Common myeloid progenitor, CD34-positive (primary cell): ENCODE measurements around the gene PTCH2.

Source experiments
- CTCF ChIA-PET: fragments of 350-600 bp; sonication (Branson Sonifier 250); formaldehyde crosslinking; loops from one replicate; lab custom pipeline; 2021; ENCODE audit warnings: antibody characterized with exemption; lab: Charles Lee
- POLR2A ChIA-PET: fragments of 350-600 bp; sonication (Branson Sonifier 250); formaldehyde crosslinking; loops from one replicate; lab custom pipeline; 2021; ENCODE audit warnings: antibody characterized with exemption; lab: Charles Lee
- DNase-seq, 3 donors: peaks; one replicate each; pipeline versions ENCODE4 v3.0.0 to v3.0.0-alpha.2; 2013
- H3K27ac ChIP-seq, 2 experiments: 1 replicate in 1 of 2; 2 replicates in 1 of 2; pipeline ENCODE4 v1.7.0; 2013; ENCODE audit warnings: inconsistent platforms in 2 of 2, low read length in 2 of 2, mild to moderate bottlenecking in 2 of 2, low read depth in 1 of 2, moderate library complexity in 1 of 2; ENCODE audit not compliant: severe bottlenecking in 2 of 2, insufficient read depth in 1 of 2, poor library complexity in 1 of 2
- H3K27me3 ChIP-seq, 5 experiments: replicated peaks in 2 of 5; 1 replicate in 3 of 5; 2 replicates in 2 of 5; pipeline versions ENCODE4 v1.6.1 to v1.7.0; 2013; ENCODE audit warnings: low read length in 4 of 5, mild to moderate bottlenecking in 2 of 5, moderate library complexity in 2 of 5, inconsistent platforms in 1 of 5; ENCODE audit not compliant: insufficient read depth in 5 of 5, control insufficient read depth in 4 of 5
- H3K36me3 ChIP-seq, 4 experiments: 1 replicate in 2 of 4; 2 replicates in 2 of 4; pipeline versions ENCODE4 v1.6.1 to v1.7.0; 2013; ENCODE audit warnings: low read length in 3 of 4, control low read depth in 1 of 4, mild to moderate bottlenecking in 1 of 4; ENCODE audit not compliant: control insufficient read depth in 4 of 4, insufficient read depth in 4 of 4
- H3K4me1 ChIP-seq, 4 experiments: 1 replicate in 3 of 4; 2 replicates in 1 of 4; pipeline versions ENCODE4 v1.6.1 to v1.7.1; 2013; ENCODE audit warnings: low read length in 3 of 4, mild to moderate bottlenecking in 3 of 4, control low read depth in 1 of 4, inconsistent platforms in 1 of 4, moderate library complexity in 1 of 4; ENCODE audit not compliant: control insufficient read depth in 4 of 4, insufficient read depth in 4 of 4; ENCODE audit errors: control extremely low read depth in 1 of 4
- H3K4me3 ChIP-seq, 7 experiments: 1 replicate in 4 of 7; 2 replicates in 3 of 7; pipeline versions ENCODE4 v1.5.1 to v1.7.0; 2013; ENCODE audit warnings: mild to moderate bottlenecking in 7 of 7, low read length in 6 of 7, moderate library complexity in 6 of 7, inconsistent platforms in 2 of 7, low read depth in 2 of 7, control low read depth in 1 of 7; ENCODE audit not compliant: insufficient read depth in 4 of 7, control insufficient read depth in 1 of 7; ENCODE audit errors: extremely low read depth in 1 of 7
- H3K9me3 ChIP-seq, 5 experiments: 1 replicate in 4 of 5; 2 replicates in 1 of 5; pipeline versions ENCODE4 v1.6.1 to v1.7.1; 2013; ENCODE audit warnings: low read length in 4 of 5, mild to moderate bottlenecking in 2 of 5, inconsistent platforms in 1 of 5, low read depth in 1 of 5, moderate library complexity in 1 of 5; ENCODE audit not compliant: control insufficient read depth in 4 of 5, insufficient read depth in 2 of 5; ENCODE audit errors: control extremely low read depth in 1 of 5
- WGBS: methylation state at CpG from one replicate; pipeline ENCODE4 v1.1.5; 2013; ENCODE audit not compliant: insufficient coverage; 5-methylcytosine and 5-hydroxymethylcytosine counted together

The PTCH2 gene

DNA sequence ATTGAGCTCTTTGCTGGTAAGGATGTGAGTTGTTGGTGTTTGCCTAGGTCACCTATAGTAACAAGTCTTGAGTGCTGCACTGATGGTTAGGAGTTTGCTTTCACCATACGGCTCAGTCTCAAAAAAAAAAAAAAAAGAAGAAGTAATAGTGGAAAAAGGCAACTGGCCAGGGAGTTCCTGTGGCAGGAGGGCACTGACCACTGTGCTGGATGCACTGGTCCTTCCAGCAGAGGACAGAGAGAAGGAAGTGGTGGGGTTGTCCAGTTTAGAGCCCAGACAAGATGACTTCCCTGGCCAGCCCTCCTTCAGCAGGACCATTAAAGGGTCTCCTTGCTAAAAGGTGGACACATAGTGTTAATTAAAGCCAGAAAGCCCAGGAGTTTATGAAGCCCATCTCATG, 11.9 kb upstream of the PTCH2 start:
- Histone ChIP-seq H3K9me3 (no peaks in the 10 kb centered on the region), H3K27me3 (no peaks in the 10 kb centered on the region), H3K4me3 (no peak overlapping the region), H3K4me1 (peaks cover 0 to 7% (median 0%) of the 10 kb centered on the region in 4 experiments), H3K27ac (no peak overlapping the region), H3K36me3 (peaks cover 5 to 15% (median 7%) of the 10 kb centered on the region in 4 experiments)
- no peak for DNase-seq
- ChIA-PET POLR2A (no interaction called here), CTCF (no interaction called here)
- 88% methylated on average over 1 of the region's 1 CpG for WGBS

DNA sequence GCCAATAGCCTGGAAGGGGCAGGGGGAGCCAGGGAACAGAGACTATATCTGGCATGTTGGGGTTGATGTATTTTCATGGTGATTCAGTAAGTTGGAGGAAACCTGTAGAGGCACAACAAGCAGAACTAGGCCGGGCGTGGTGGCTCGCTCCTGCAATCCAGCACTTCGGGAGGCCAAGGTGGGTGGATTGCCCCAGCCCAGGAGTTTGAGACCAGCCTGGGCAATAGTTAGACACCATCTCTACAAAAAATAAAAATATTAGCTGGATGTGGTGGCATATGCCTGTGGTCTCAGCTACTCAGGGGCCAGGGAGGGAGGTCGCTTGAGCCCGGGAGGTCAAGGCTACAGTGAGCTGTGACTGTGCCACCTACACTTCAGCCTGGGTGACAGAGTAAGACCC, 10.1 kb upstream of the PTCH2 start:
- peaks cover 0 to 7% (median 0%) of the 10 kb centered on the region in 4 experiments for H3K4me1 ChIP-seq
- peaks cover 5 to 19% (median 9%) of the 10 kb centered on the region in 4 experiments for H3K36me3 ChIP-seq
- CTCF ChIA-PET, result interaction anchor here (1.5 kb wide), 1 partner anchor 10 kb away, joined by 5 read pairs; the partner anchor contains the start of gene PTCH2
- POLR2A ChIA-PET, result interaction anchor here (0.6 kb wide), 1 partner anchor 87 kb away, joined by 3 read pairs; no protein-coding TSS in a partner anchor
- no peak for DNase-seq
- H3K27me3 ChIP-seq, result no peaks in the 10 kb centered on the region
- H3K4me3 ChIP-seq, result no peak overlapping the region
- no peak overlapping the region for H3K27ac ChIP-seq
- 96% methylated on average over 4 of the region's 6 CpGs for WGBS
- no peaks in the 10 kb centered on the region for H3K9me3 ChIP-seq

DNA sequence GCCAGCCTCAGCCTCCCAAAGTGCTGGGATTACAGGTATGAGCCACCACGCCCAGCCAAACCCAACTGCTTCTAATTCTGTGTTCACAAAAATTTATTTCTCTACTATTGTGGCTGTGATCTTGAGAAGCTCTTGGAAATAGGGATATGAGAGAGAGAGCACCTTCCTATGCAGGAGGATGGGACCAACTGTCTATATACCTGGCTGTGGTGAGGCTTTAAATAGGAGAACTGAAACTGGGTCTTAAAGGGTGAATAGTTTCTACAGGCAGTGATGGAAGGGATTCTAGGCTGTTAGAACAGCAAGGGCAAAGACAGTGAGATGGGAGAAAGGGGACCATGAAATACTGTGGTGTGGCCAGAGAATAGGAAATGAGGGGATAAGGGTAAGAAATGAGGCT, 8.3 kb upstream of the PTCH2 start:
- no CpG with 5 or more reads among the region's 1 CpG for WGBS
- ChIA-PET CTCF (interaction anchor here (0.6 to 1.4 kb wide), 2 partner anchors 17 to 133 kb away, joined by 3 to 4 read pairs; no protein-coding TSS in a partner anchor), POLR2A (no interaction called here)

DNA sequence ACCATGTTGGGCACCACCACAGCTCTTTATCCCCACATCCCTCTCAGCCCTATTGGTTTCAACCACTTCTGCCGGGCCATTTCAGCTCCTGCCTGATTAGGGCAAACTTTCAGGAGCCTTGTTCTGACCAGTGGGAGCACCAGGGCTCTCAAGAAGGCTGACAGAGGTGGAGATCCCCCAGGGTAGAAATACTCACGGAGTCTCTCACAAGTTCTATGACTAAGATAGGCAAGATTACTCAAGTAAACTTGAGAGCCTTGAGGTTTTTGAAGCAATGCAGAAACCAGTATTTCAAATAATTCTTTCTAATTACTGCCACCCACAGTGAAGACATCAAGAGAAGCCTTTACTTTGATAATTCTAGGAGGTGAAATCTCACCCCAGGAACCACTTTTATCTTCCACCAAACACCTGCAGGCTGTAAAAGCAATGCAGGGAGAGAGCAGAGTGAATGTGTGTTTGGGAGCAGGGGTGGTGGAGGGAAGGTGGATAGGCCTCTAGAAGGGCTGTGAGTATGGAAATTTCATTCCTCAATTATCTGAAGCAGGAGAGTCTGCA, 6.6 kb upstream of the PTCH2 start:
- POLR2A ChIA-PET, result no interaction called here
- WGBS, result 100% methylated on average over 2 of the region's 2 CpGs
- peaks cover 3 to 13% (median 8%) of the 10 kb centered on the region in 4 experiments for H3K36me3 ChIP-seq
- no peaks in the 10 kb centered on the region for H3K27me3 ChIP-seq
- no peak overlapping the region for H3K4me3 ChIP-seq
- no peak for DNase-seq
- H3K9me3 ChIP-seq, result no peaks in the 10 kb centered on the region
- CTCF ChIA-PET, result interaction anchor here (1.3 to 2.3 kb wide), 2 partner anchors 9 to 12 kb away, joined by 3 to 10 read pairs; no protein-coding TSS in a partner anchor
- H3K27ac ChIP-seq, result no peak overlapping the region
- no peaks in the 10 kb centered on the region for H3K4me1 ChIP-seq

More for the DNA sequence above, 8.3 kb upstream of the PTCH2 start:
- Histone ChIP-seq H3K4me1 (no peaks in the 10 kb centered on the region), H3K27me3 (no peaks in the 10 kb centered on the region), H3K27ac (no peak overlapping the region), H3K4me3 (no peak overlapping the region), H3K9me3 (no peaks in the 10 kb centered on the region), H3K36me3 (peaks cover 5 to 13% (median 8%) of the 10 kb centered on the region in 4 experiments)
- DNase-seq, result no peak

DNA sequence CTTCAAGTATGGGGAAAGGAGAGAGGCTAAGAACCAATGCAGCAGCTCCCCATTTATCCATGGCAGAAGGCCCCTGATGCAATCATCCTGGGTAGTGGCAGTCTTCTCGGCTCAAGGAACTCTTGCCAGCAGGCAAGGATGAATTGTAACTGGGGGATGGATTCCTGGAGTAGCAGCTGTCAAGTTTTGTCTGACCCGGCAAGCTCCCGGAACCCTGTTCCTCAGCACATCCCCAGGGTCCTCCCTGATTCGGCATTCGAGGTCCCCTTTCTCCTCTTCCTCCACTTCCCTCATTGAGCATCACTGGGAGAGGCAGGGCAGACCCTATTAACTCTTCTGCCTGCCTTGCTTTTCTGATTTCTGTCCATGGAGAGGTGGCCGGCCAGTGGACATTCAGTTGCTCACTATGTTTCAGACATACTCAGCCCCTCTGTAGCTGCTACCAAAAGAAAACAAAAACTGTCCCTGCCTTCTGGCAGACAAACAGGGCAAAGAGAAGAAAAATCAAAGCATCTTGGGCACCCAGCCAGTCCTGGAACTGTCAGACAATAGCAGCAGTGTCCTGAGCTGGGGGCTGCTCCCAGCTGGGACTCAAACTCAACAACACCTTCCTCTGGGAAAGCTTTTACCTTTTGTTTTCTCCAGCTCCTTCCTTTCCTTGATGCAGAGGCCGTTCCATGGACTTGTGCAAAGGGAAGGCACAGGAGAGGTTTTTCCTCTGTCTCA, 5.6 kb upstream of the PTCH2 start:
- no peak overlapping the region for H3K27ac ChIP-seq
- no peaks in the 10 kb centered on the region for H3K9me3 ChIP-seq
- H3K4me3 ChIP-seq, result no peak overlapping the region
- ChIA-PET CTCF (interaction anchor here (1.1 to 2.3 kb wide), 4 partner anchors 8 to 16 kb away, joined by 3 to 10 read pairs (median 3); no protein-coding TSS in a partner anchor), POLR2A (no interaction called here)
- 97% methylated on average over 6 of the region's 7 CpGs for WGBS
- H3K36me3 ChIP-seq, result peaks cover 2 to 13% (median 8%) of the 10 kb centered on the region in 4 experiments
- H3K27me3 ChIP-seq, result no peaks in the 10 kb centered on the region
- DNase-seq, result no peak
- no peaks in the 10 kb centered on the region for H3K4me1 ChIP-seq

DNA sequence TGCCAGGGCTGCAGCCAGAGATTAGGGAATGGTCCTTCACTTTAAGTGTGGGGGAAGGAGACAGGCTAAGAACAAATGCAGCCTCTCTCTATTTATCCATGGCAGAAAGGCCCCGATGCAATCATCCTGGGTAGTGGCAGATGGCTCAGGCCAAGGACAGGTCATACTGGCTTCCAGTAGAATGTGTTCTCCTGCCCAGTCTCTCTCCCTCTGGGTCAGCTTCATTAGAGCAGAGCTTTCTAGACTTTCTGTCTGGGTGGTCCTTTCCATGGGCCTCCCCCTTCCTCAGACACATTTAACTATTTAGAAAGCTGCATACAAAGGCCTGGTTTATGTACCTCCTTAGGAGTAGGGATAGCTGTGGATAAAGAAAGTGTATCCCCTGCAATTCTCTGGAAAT, 4.8 kb upstream of the PTCH2 start:
- Histone ChIP-seq H3K9me3 (no peaks in the 10 kb centered on the region), H3K4me1 (peaks cover 0 to 5% (median 2%) of the 10 kb centered on the region in 4 experiments), H3K27ac (no peak overlapping the region), H3K36me3 (peaks cover 0 to 12% (median 8%) of the 10 kb centered on the region in 4 experiments), H3K27me3 (no peaks in the 10 kb centered on the region), H3K4me3 (no peak overlapping the region)
- ChIA-PET POLR2A (no interaction called here), CTCF (interaction anchor here (1.1 to 2.3 kb wide), 3 partner anchors 11 to 15 kb away, joined by 3 to 10 read pairs (median 3); no protein-coding TSS in a partner anchor)
- no peak for DNase-seq
- WGBS, result 100% methylated on average over 1 of the region's 1 CpG

DNA sequence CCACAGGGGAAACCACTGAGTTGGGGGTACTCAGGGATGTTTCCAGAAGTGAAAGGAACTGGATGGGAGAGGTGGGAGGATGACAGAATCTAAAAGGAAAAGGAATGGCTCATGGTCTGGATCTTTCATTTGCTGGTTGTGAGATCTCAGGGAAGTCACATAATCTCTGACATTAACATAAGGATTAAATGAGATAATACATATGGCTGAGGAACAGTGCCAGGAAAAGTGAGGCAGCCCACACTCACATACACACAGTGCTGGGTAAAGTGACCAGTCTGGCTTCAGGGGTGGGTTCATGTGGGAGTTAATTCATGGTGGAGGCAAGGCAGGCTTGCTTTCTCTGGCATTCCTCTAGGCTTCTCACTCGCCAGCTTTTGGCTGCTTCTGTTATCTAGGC, 3.9 kb upstream of the PTCH2 start:
- H3K4me1 ChIP-seq, result peaks cover 0 to 10% (median 8%) of the 10 kb centered on the region in 4 experiments
- no peak overlapping the region for H3K27ac ChIP-seq
- ChIA-PET POLR2A (no interaction called here), CTCF (interaction anchor here (1.1 kb wide), 1 partner anchor 32 kb away, joined by 4 read pairs; no protein-coding TSS in a partner anchor)
- 100% methylated on average over 1 of the region's 1 CpG for WGBS
- H3K36me3 ChIP-seq, result peaks cover 0 to 11% (median 7%) of the 10 kb centered on the region in 4 experiments
- no peaks in the 10 kb centered on the region for H3K9me3 ChIP-seq
- DNase-seq, result no peak
- H3K27me3 ChIP-seq, result no peaks in the 10 kb centered on the region
- H3K4me3 ChIP-seq, result no peak overlapping the region
